Measurements from ENCODE around the gene GTPBP10.

GRCh38 chr7:90412458-90413184, 66.1 kb downstream of the GTPBP10 start:
- TF ChIP-seq SMAD4 (CRISPR knock-in tag; IDR thresholded peaks at IDR 0.05) (no peak), CTCF (IDR thresholded peaks at IDR 0.05) (no peak), ZNF512 (CRISPR knock-in tag; IDR thresholded peaks at IDR 0.05; ENCODE audit: borderline replicate concordance) (no peak), NFYB (CRISPR knock-in tag; conservative IDR thresholded peaks at IDR 0.05; ENCODE audit: low read depth) (no peak), CDX4 (CRISPR knock-in tag; IDR thresholded peaks at IDR 0.05; ENCODE audit: borderline replicate concordance) (no peak), STAT6 (CRISPR knock-in tag; conservative IDR thresholded peaks at IDR 0.05; ENCODE audit: low read depth) (no peak)
